Measurements from ENCODE around the gene MFSD6.

GRCh38 chr2:190534310-190535120 is 126.4 kb downstream of the MFSD6 start, which contains the start of gene NEMP2:
- no peak for TF ChIP-seq GATA3 (IDR thresholded peaks at IDR 0.05; ENCODE audit: low read depth, low read length)
- peak; percentile 43; the same call in 1 of the 2 replicates for TF ChIP-seq GATA2 (IDR thresholded peaks at IDR 0.05; ENCODE audit: low read depth, low read length)
